Stomach (tissue), 9 donors: Measurements from ENCODE around the gene PPP1R13L. TPM values are rescaled to one million over a fixed set of nuclear protein-coding genes. Genes with fewer than 3 reads are reported as not detected.

Experiments
- DNase-seq, 2 donors: peaks; one replicate each; pipeline versions ENCODE4 v3.0.0 to v3.0.0-alpha.2; 2013 to 2019
- H3K27ac ChIP-seq, 5 donors: fragments of 200-600 bp in 4 of 5; sonication (generic) in 4 of 5; one replicate each; pipeline ENCODE4 v1.5.1; 2013 to 2019; ENCODE audit warnings: mild to moderate bottlenecking in 1 of 5, moderate library complexity in 1 of 5
- H3K27me3 ChIP-seq, 3 donors: fragments of 200-600 bp; sonication (generic); one replicate each; pipeline ENCODE4 v1.5.1; 2017 to 2019; ENCODE audit warnings: mixed run types in 1 of 3
- H3K36me3 ChIP-seq, 4 donors: fragments of 200-600 bp; sonication (generic); 1 replicate in 3 of 4; 2 replicates in 1 of 4; pipeline ENCODE4 v1.5.1; 2016 to 2019
- H3K4me1 ChIP-seq, 4 donors: fragments of 200-600 bp; sonication (generic); one replicate each; pipeline ENCODE4 v1.5.1; 2016 to 2019
- H3K4me3 ChIP-seq, 4 donors: fragments of 200-600 bp; sonication (generic) in 3 of 4; one replicate each; pipeline ENCODE4 v1.5.1; 2016 to 2019; ENCODE audit warnings: mild to moderate bottlenecking in 1 of 4
- H3K9me3 ChIP-seq, 4 donors: fragments of 200-600 bp; sonication (generic); one replicate each; pipeline ENCODE4 v1.5.1; 2016 to 2019
- EP300 ChIP-seq: sonication (generic); formaldehyde crosslinking; IDR thresholded peaks from one replicate; pipeline ENCODE4 v1.6.1; 2017; ENCODE audit warnings: antibody characterized with exemption
- POLR2A ChIP-seq, 4 donors: fragments of 450-650 bp; IDR thresholded peaks; one replicate each; pipeline ENCODE4 v1.6.1; 2016; ENCODE audit warnings: antibody characterized with exemption in 4 of 4, control low read depth in 2 of 4, mild to moderate bottlenecking in 1 of 4, moderate library complexity in 1 of 4
- POLR2AphosphoS5 ChIP-seq, 3 donors: sonication (generic); formaldehyde crosslinking; IDR thresholded peaks; one replicate each; pipeline ENCODE4 v1.6.1; 2016; ENCODE audit warnings: antibody characterized with exemption in 3 of 3
- WGBS, 5 donors: extraction: QIAGEN DNeasy Blood & Tissue Kit in 3 of 5; methylation state at CpG; one replicate each; pipeline versions ENCODE4 v1.1.5 to v1.1.7; 2013 to 2018; 5-methylcytosine and 5-hydroxymethylcytosine counted together
- intact Hi-C: fragments of 100-400 bp; cut with DNase I; formaldehyde crosslinking; loops from one replicate; pipeline ENCODE4 v1.15.1; 2023; ENCODE audit warnings: low total_unique reads
- polyA plus RNA-seq, 3 donors: library from polyadenylated mRNA; stranded (reverse); fragments of 200-250 nt; gene quantifications; one replicate each; pipeline ENCODE4 v1.2.3, GENCODE V29; 2013
- total RNA-seq, 5 donors: library from RNA; depleted of rRNA; stranded (reverse); fragments of >200 nt; gene quantifications; one replicate each; pipeline versions ENCODE4 v1.1.0 to v1.2.3, GENCODE V29; 2014 to 2016
- TF ChIP-seq, protein P1 (sequence below), 7 experiments: fragments of 450-650 bp in 4 of 7; fragments of 200-600 bp in 3 of 7; sonication (generic) in 3 of 7; IDR thresholded peaks; one replicate each; pipeline ENCODE4 v1.5.1; 2016 to 2019; ENCODE audit warnings: antibody characterized with exemption in 7 of 7, control low read depth in 2 of 7, mild to moderate bottlenecking in 1 of 7
- donor health status: healthy with polysubstance abuse.
- donor health status: Bipolar disorder and iron deficiency.
- donor health status: healthy.

PPP1R13L gene
- total and polyA plus RNA-seq, 8 donors = 2.4 to 120 (median 19.9) TPM

DNA sequence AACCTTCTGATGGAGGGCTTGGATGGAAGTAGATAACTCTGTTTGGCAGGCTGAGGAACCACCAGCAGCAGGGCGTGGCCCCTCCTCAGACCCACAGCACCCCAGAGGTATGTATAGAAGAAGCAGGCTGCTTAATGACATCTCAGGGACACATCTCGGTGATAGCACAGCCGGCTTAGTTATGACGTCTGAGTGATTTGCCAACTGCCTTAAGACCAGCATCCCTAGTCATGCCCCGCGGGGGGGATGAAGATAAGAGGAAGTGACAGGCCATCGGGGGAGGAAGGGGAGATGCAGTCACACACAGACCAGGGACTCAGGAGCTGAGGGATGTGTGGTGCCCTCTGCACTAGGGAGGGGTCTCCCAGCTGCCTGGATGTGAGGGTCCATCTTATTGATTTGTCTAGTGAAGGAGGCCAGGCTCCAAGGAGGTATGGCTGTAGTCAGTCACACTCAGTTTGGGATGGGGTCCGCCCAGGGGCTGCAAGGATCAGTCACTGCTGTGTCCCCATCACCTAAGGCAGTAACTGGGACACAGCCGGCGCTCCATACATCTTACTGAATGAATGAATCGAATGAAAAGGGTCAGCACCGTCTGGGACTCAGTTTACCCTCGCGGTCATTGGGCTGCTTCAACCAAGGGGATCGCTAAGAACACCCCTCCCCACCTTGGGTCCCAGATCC lies 38.1 kb upstream of the PPP1R13L start:
- peaks cover 14 to 50% (median 35%) of the 10 kb centered on the region in 4 donors for H3K4me1 ChIP-seq
- intact Hi-C loops = loop anchor here (5.0 kb wide), 1 partner anchor 34 kb away; no protein-coding TSS in a partner anchor
- TF ChIP-seq, protein P1, sequence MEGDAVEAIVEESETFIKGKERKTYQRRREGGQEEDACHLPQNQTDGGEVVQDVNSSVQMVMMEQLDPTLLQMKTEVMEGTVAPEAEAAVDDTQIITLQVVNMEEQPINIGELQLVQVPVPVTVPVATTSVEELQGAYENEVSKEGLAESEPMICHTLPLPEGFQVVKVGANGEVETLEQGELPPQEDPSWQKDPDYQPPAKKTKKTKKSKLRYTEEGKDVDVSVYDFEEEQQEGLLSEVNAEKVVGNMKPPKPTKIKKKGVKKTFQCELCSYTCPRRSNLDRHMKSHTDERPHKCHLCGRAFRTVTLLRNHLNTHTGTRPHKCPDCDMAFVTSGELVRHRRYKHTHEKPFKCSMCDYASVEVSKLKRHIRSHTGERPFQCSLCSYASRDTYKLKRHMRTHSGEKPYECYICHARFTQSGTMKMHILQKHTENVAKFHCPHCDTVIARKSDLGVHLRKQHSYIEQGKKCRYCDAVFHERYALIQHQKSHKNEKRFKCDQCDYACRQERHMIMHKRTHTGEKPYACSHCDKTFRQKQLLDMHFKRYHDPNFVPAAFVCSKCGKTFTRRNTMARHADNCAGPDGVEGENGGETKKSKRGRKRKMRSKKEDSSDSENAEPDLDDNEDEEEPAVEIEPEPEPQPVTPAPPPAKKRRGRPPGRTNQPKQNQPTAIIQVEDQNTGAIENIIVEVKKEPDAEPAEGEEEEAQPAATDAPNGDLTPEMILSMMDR (IDR thresholded peaks at IDR 0.05) = no peak
- no peak for TF ChIP-seq POLR2A (IDR thresholded peaks at IDR 0.05)
- TF ChIP-seq POLR2AphosphoS5 (IDR thresholded peaks at IDR 0.05) = no peak
- no peak for TF ChIP-seq EP300
- peak overlapping the region; percentile 59 to 96 (median 91) for H3K27ac ChIP-seq
- H3K27me3 ChIP-seq = no peaks in the 10 kb centered on the region
- H3K36me3 ChIP-seq = no peaks in the 10 kb centered on the region
- H3K9me3 ChIP-seq = no peaks in the 10 kb centered on the region
- DNase-seq = peak; percentile 42 to 79
- H3K4me3 ChIP-seq = peak overlapping the region; percentile 42 to 49 (median 48)
- 10 to 16% (median 15%) methylated on average over 15 of the region's 15 CpGs for WGBS, 5 donors

DNA sequence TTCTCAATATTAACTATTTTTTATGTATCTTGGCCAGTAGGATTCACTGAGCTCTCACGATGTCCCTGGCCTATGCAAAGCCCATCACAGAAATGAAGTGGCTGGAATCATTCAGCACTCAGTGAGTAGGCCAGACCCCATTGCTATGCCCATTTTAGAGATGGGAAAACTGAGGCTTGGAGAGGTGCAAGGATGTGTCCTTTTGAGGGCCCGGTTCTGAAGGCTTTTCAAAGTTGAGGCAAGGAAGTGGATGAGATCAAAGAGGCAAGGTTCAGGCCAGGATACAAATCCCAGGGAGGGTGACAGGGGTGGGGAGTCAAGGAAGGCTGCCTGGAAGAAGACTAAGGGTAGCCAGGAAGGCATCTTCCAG lies 37.5 kb upstream of the PPP1R13L start:
- H3K27ac ChIP-seq = peak overlapping the region in 4 of 5 donors; percentile 89 to 96 (median 92)
- TF ChIP-seq POLR2A (IDR thresholded peaks at IDR 0.05) = no peak
- TF ChIP-seq POLR2AphosphoS5 (IDR thresholded peaks at IDR 0.05) = no peak
- no peak for TF ChIP-seq EP300
- TF ChIP-seq, protein P1 (IDR thresholded peaks at IDR 0.05) = no peak
- no peak for DNase-seq

DNA sequence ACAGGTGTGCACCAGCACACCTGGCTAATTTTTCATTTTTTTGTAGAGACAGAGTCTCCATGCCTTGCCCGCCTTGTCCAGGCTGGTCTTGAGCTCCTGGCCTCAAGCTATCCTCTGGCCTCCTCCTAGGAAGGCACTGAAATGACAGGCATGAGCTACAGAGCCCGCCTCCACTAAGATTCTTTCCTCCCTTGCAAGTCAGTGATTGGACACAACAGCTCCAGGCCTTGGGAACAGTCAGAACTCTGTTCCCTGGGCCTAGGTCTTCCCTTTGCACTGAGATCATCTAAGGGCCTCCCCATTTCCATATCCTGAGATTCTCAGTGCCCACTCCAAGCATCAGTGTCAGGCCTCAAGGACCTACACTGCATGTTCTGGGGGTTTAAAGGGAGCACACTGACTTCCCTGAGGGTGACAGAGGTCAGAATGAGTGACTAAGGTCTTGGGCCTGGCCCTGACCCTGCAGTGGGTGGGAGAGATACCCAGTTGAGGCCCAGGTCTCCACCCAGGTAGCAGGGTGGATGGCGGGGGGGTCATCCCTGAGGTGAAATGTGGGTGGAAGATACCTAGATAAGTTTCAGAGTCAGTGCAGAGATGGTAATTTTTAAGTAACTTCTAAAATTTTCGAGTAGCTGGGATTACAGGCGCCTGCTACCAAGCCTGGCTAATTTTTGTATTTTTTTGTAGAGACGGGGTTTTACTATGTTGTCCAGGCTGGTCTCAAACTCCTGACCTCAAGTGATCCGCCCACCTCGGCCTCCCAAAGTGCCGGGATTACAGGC lies 36.2 kb upstream of the PPP1R13L start:
- Histone ChIP-seq H3K27me3 (no peaks in the 10 kb centered on the region), H3K4me3 (no peak overlapping the region), H3K9me3 (no peaks in the 10 kb centered on the region), H3K27ac (peak overlapping the region in 4 of 5 donors; percentile 88 to 97 (median 92)), H3K4me1 (peaks cover 14 to 50% (median 35%) of the 10 kb centered on the region in 4 donors), H3K36me3 (no peaks in the 10 kb centered on the region)
- 84 to 93% (median 91%) methylated on average over 9 of the region's 9 CpGs for WGBS, 5 donors
- no peak for DNase-seq
- TF ChIP-seq EP300 (no peak), POLR2A (IDR thresholded peaks at IDR 0.05) (no peak), POLR2AphosphoS5 (IDR thresholded peaks at IDR 0.05) (no peak)
- TF ChIP-seq, protein P1 (IDR thresholded peaks at IDR 0.05) = no peak
- intact Hi-C loops = loop anchor here (5.0 kb wide), 1 partner anchor 36 kb away; no protein-coding TSS in a partner anchor

More for the DNA sequence above, 37.5 kb upstream of the PPP1R13L start:
- Histone ChIP-seq H3K36me3 (no peaks in the 10 kb centered on the region), H3K4me1 (peaks cover 14 to 50% (median 35%) of the 10 kb centered on the region in 4 donors), H3K27me3 (no peaks in the 10 kb centered on the region), H3K9me3 (no peaks in the 10 kb centered on the region), H3K4me3 (no peak overlapping the region)
- 74 to 82% (median 78%) methylated on average over 2 of the region's 2 CpGs for WGBS, 5 donors
- intact Hi-C loops = loop anchor here (5.0 kb wide), 1 partner anchor 35 kb away; no protein-coding TSS in a partner anchor

DNA sequence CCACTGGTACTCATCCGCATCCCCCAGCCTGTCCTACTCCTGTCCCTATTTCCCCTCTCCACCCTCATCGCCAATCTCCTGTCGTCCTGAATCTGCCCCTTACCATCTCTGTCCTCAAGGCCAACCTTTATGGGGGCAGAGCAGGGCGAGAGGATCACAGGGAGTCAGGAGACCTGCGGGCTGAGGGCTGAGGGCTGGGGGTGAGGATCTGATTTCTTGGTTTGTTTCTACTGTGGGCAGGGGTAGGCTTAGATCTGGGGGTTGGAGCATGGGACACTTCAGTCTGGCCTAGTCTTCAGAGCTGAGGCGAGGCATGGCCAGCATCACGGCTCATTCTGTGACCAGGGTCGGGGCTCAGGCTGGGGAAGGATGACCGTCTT lies 35.4 kb upstream of the PPP1R13L start:
- Histone ChIP-seq H3K9me3 (no peaks in the 10 kb centered on the region), H3K27me3 (no peaks in the 10 kb centered on the region), H3K36me3 (no peaks in the 10 kb centered on the region), H3K4me1 (peaks cover 14 to 50% (median 35%) of the 10 kb centered on the region in 4 donors), H3K27ac (peak overlapping the region; percentile 88 to 97 (median 93)), H3K4me3 (peak overlapping the region; percentile 57 to 77 (median 64))
- TF ChIP-seq POLR2A (IDR thresholded peaks at IDR 0.05) (no peak), EP300 (no peak), POLR2AphosphoS5 (IDR thresholded peaks at IDR 0.05) (no peak)
- TF ChIP-seq, protein P1 (IDR thresholded peaks at IDR 0.05) = no peak
- intact Hi-C loops = loop anchor here (5.0 kb wide), 1 partner anchor 37 kb away; no protein-coding TSS in a partner anchor
- WGBS, 5 donors = 58 to 71% (median 67%) methylated on average over 9 of the region's 9 CpGs
- no peak for DNase-seq
